ENCODE measurements around the gene PTH2R.

DNA sequence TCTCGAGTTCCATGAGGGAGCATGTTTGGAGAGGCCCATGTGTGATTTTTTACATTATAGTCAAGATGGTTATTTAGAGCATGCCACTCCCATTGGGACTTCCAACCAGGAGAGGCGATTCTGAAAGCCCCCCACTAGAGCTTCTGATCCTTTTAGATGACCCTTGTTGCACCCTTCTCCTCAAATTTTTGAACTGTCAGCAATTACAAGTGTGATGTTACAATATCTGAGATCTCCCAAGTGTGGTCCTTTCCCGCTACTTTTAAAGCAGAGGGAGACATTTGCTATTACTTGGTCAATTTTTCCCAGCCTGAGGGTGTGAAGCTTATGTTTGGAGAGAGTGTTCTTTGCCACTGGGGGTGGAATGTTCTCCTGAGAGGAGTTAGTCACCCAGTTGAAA lies 16.7 kb upstream of the PTH2R start:
- TF ChIP-seq EZH2 (IDR thresholded peaks at IDR 0.05; ENCODE audit: borderline replicate concordance, low read depth, low read length, severe bottlenecking) (no peak), POLR2A (IDR thresholded peaks at IDR 0.05; ENCODE audit: low read depth, low read length) (no peak), GATA2 (IDR thresholded peaks at IDR 0.05; ENCODE audit: insufficient read depth, insufficient read length, low read depth, low read length) (no peak), POLR2AphosphoS5 (IDR thresholded peaks at IDR 0.05; ENCODE audit: insufficient read depth, low read depth, low read length) (no peak), MYC (IDR thresholded peaks at IDR 0.05; ENCODE audit: low read depth, low read length) (no peak)
- TF ChIP-seq, protein P1, sequence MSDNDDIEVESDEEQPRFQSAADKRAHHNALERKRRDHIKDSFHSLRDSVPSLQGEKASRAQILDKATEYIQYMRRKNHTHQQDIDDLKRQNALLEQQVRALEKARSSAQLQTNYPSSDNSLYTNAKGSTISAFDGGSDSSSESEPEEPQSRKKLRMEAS (IDR thresholded peaks at IDR 0.05; ENCODE audit: insufficient read depth, insufficient read length), result no peak
- TF ChIP-seq, protein P2, sequence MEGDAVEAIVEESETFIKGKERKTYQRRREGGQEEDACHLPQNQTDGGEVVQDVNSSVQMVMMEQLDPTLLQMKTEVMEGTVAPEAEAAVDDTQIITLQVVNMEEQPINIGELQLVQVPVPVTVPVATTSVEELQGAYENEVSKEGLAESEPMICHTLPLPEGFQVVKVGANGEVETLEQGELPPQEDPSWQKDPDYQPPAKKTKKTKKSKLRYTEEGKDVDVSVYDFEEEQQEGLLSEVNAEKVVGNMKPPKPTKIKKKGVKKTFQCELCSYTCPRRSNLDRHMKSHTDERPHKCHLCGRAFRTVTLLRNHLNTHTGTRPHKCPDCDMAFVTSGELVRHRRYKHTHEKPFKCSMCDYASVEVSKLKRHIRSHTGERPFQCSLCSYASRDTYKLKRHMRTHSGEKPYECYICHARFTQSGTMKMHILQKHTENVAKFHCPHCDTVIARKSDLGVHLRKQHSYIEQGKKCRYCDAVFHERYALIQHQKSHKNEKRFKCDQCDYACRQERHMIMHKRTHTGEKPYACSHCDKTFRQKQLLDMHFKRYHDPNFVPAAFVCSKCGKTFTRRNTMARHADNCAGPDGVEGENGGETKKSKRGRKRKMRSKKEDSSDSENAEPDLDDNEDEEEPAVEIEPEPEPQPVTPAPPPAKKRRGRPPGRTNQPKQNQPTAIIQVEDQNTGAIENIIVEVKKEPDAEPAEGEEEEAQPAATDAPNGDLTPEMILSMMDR (IDR thresholded peaks at IDR 0.05; ENCODE audit: extremely low read depth in 1 of 2, insufficient read depth in 1 of 2, low read depth in 1 of 2, low read length in 2 of 2), result no peak
